Ascending aorta (tissue), 2 donors: Measurements from ENCODE around the gene CACNB1. TPM values are rescaled to one million over a fixed set of nuclear protein-coding genes. Genes with fewer than 3 reads are reported as not detected.
A peak's percentile ranks its signal among the peaks of the same experiment; 100 is the strongest.

ENCODE experiments used
- DNase-seq, 2 donors: peaks; one replicate each; pipeline ENCODE4 v3.0.0-alpha.2; 2019; ENCODE audit warnings: low spot score in 2 of 2
- H3K27ac ChIP-seq, 2 donors: fragments of 200-600 bp; sonication (generic); one replicate each; pipeline ENCODE4 v1.5.1; 2016 to 2017; ENCODE audit warnings: mild to moderate bottlenecking in 1 of 2
- H3K27me3 ChIP-seq: fragments of 200-600 bp; sonication (generic); one replicate; pipeline ENCODE4 v1.5.1; 2017
- H3K36me3 ChIP-seq, 2 donors: fragments of 200-600 bp; sonication (generic); one replicate each; pipeline ENCODE4 v1.5.1; 2016
- H3K4me1 ChIP-seq, 2 donors: fragments of 200-600 bp; sonication (generic); one replicate each; pipeline ENCODE4 v1.5.1; 2016 to 2017; ENCODE audit warnings: mild to moderate bottlenecking in 1 of 2
- H3K4me3 ChIP-seq, 2 donors: fragments of 200-600 bp; sonication (generic); one replicate each; pipeline ENCODE4 v1.5.1; 2016 to 2017; ENCODE audit warnings: mild to moderate bottlenecking in 1 of 2
- H3K9me3 ChIP-seq, 2 donors: fragments of 200-600 bp; sonication (generic); one replicate each; pipeline ENCODE4 v1.5.1; 2016
- intact Hi-C: fragments of 100-400 bp; cut with DNase I; formaldehyde crosslinking; loops from one replicate; pipeline ENCODE4 v1.15.1; 2023
- total RNA-seq: library from RNA; depleted of rRNA; stranded (reverse); fragments of >200 nt; gene quantifications from one replicate; pipeline ENCODE4 v1.1.0, GENCODE V29; 2016
- TF ChIP-seq, protein P1 (sequence below), 3 experiments: fragments of 200-600 bp in 2 of 3; fragments of 450-650 bp in 1 of 3; sonication (generic) in 2 of 3; IDR thresholded peaks; one replicate each; pipeline ENCODE4 v1.5.1; 2016 to 2019; ENCODE audit warnings: antibody characterized with exemption in 3 of 3, mild to moderate bottlenecking in 1 of 3, moderate library complexity in 1 of 3

Gene CACNB1
- total RNA-seq, 1 donor from 2014 or later = 9.6 TPM

DNA sequence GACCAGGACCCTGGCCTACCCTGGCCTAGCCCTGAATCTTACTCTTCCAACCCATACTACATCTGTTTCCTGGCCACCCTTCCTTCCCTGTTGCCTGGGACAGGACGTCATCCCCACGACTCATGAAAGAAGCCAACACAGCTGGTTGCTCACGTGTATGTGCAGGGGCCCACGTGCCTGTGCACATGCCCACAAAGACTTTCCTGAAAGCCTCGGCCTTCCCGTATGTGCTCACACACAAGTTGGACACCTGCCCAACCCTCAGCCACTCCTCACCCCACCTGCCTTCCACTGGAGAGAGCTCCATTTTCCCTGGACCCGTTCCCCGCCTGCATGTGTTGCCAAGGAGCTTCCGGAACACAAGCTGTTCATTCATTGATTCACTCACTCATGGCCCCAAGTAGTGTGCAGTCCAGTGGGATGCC, 53.0 kb downstream of the CACNB1 start:
- DNase-seq = peak; percentile 25 to 81
- TF ChIP-seq, protein P1, sequence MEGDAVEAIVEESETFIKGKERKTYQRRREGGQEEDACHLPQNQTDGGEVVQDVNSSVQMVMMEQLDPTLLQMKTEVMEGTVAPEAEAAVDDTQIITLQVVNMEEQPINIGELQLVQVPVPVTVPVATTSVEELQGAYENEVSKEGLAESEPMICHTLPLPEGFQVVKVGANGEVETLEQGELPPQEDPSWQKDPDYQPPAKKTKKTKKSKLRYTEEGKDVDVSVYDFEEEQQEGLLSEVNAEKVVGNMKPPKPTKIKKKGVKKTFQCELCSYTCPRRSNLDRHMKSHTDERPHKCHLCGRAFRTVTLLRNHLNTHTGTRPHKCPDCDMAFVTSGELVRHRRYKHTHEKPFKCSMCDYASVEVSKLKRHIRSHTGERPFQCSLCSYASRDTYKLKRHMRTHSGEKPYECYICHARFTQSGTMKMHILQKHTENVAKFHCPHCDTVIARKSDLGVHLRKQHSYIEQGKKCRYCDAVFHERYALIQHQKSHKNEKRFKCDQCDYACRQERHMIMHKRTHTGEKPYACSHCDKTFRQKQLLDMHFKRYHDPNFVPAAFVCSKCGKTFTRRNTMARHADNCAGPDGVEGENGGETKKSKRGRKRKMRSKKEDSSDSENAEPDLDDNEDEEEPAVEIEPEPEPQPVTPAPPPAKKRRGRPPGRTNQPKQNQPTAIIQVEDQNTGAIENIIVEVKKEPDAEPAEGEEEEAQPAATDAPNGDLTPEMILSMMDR (IDR thresholded peaks at IDR 0.05) = no peak
- Histone ChIP-seq H3K4me3 (no peak overlapping the region), H3K27ac (peak overlapping the region in 1 of 2 donors; percentile 56), H3K36me3 (no peaks in the 10 kb centered on the region), H3K4me1 (no peaks in the 10 kb centered on the region), H3K9me3 (no peaks in the 10 kb centered on the region), H3K27me3 (no peaks in the 10 kb centered on the region)
- intact Hi-C loops = no loop called here

DNA sequence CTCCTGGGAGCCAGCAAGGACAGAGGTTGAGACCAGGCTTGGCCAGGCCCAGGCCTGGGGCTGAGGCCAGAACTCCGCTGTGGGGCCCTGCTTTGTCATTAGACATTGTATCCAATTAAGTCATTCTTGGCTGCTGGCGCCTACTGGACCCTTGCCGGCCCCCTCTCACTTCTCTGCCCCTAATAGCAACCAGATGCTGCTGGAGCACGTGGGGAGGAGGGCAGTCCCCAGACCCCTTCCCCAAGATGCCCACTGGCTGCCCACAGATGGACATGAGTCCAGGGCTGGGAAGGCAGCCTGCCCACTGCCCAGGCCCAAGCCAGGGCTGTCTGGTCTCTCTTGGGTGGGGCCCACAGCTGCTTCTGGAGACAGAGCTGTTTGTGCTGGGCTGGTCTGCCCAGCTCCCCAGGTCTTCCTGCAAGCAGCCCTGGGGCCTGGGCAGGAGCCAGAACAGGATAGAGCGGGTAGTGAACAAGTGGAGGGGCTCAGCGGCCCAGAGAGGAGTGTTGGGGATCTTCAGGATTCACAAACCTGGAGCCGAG, 53.8 kb downstream of the CACNB1 start:
- no peaks in the 10 kb centered on the region for H3K4me1 ChIP-seq
- intact Hi-C loops = no loop called here
- TF ChIP-seq, protein P1 (IDR thresholded peaks at IDR 0.05) = no peak
- no peaks in the 10 kb centered on the region for H3K36me3 ChIP-seq
- no peaks in the 10 kb centered on the region for H3K9me3 ChIP-seq
- no peaks in the 10 kb centered on the region for H3K27me3 ChIP-seq
- no peak for DNase-seq
- H3K27ac ChIP-seq = peak overlapping the region; percentile 16 to 56
- no peak overlapping the region for H3K4me3 ChIP-seq

DNA sequence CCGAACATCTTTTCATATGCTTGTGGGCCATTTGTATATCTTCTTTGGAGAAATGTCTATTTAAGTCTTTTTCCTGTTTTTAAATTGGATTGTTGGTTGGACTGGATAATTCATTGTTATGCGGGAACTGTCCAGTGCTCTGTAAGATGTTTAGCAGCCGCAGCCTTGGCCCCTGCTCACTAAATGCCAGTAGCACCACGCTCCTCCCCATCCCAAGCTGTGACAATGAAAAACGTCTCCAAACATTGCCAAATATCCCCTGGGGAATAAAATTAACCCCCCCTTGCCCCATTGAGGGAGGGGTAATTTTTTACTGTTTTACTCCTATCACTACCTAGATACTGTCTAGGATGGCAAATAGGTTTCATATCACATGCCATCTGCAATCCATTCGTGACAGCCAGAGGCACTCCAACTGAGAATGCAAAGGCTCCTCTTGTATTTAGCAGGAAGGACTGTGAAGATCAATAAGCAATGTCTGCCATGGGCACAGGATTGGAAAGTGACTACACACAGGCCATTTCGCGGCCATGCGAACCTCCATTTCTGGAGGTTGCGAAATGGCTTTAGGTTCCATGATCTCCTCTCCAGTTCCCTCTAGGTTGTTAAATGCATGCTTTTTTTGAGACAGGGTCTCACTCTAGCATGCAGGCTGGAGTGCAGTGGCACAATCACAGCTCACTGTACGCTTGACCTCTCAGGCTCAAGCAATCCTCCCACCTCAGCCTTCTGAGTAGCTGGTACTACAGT, 55.4 kb downstream of the CACNB1 start:
- TF ChIP-seq, protein P1 (IDR thresholded peaks at IDR 0.05) = no peak
- Histone ChIP-seq H3K4me3 (no peak overlapping the region), H3K36me3 (no peaks in the 10 kb centered on the region), H3K9me3 (no peaks in the 10 kb centered on the region), H3K4me1 (no peaks in the 10 kb centered on the region), H3K27ac (no peak overlapping the region), H3K27me3 (no peaks in the 10 kb centered on the region)
- no peak for DNase-seq
- intact Hi-C loops = no loop called here

DNA sequence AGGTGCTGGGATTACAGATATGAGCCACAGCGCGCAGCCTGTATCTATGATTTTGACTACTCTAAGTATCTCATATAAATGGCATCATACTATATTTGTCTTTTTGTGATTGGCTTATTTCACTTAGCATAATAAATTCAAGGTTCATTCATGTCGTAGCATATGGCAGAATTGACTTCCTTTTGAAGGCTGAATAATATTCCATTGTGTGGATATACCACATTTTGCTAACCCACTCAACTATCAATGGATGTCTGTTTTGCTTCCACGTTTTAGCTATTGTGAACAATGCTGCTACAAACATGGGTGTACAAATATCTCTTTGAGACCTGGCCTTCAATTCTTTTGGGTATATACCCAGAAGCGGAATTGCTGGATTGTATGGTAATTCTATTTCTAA, 56.2 kb downstream of the CACNB1 start:
- Histone ChIP-seq H3K9me3 (no peaks in the 10 kb centered on the region), H3K4me3 (no peak overlapping the region), H3K36me3 (no peaks in the 10 kb centered on the region), H3K27me3 (no peaks in the 10 kb centered on the region), H3K27ac (no peak overlapping the region), H3K4me1 (no peaks in the 10 kb centered on the region)
- intact Hi-C loops = no loop called here
- DNase-seq = no peak
- TF ChIP-seq, protein P1 (IDR thresholded peaks at IDR 0.05) = no peak

DNA sequence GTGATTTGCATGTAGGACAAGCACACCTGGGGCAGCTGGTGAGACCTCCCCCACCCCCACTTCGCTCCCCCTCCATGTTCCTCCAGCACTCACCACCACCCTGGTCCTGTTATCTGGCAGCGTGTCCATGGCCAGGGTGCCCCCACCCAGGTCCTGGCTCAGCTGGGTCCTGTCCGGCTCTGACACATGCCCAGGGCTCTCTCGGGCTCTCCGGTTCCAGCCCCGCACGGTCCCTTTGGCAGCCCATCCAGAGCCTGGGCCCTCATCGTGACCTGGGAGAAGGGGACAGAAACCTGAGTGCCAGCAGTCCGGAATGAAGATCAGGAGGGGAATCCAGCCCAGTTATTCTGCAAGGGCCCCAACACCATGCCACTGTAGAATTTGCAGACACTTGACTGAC, 57.9 kb downstream of the CACNB1 start:
- no peak for DNase-seq
- Histone ChIP-seq H3K27me3 (no peaks in the 10 kb centered on the region), H3K4me1 (no peaks in the 10 kb centered on the region), H3K4me3 (no peak overlapping the region), H3K27ac (no peak overlapping the region), H3K9me3 (no peaks in the 10 kb centered on the region), H3K36me3 (no peaks in the 10 kb centered on the region)
- TF ChIP-seq, protein P1 (IDR thresholded peaks at IDR 0.05) = no peak
- intact Hi-C loops = no loop called here
